Retinal pigment epithelial cell (primary cell): ENCODE results near the gene TMEM63A.

ENCODE experiments used
- DNase-seq: peaks from one replicate; pipeline ENCODE4 v3.0.0-alpha.2; 2010; ENCODE audit warnings: low read depth
- H3K4me3 ChIP-seq: 2 replicates; pipeline ENCODE4 v1.5.1; 2011; ENCODE audit warnings: mild to moderate bottlenecking, low read length, control low read depth, moderate library complexity
- CTCF ChIP-seq: conservative IDR thresholded peaks from 2 replicates; pipeline ENCODE4 v1.5.1; 2011; ENCODE audit warnings: low read depth, low read length, control low read depth, inconsistent platforms

The TMEM63A gene

GRCh38 chr1:225865514-225865913 lies 16.7 kb downstream of the TMEM63A start:
- no peak overlapping the region for H3K4me3 ChIP-seq
- no peak for TF ChIP-seq CTCF
- DNase-seq = no peak

GRCh38 chr1:225863167-225863566 lies 19.0 kb downstream of the TMEM63A start:
- no peak overlapping the region for H3K4me3 ChIP-seq
- TF ChIP-seq CTCF = no peak
- DNase-seq = no peak

GRCh38 chr1:225862581-225862950 lies 19.6 kb downstream of the TMEM63A start:
- H3K4me3 ChIP-seq = no peak overlapping the region
- no peak for DNase-seq
- TF ChIP-seq CTCF = no peak

GRCh38 chr1:225861834-225862580 lies 20.2 kb downstream of the TMEM63A start:
- no peak for DNase-seq
- no peak overlapping the region for H3K4me3 ChIP-seq
- no peak for TF ChIP-seq CTCF

GRCh38 chr1:225860876-225861441 lies 21.2 kb downstream of the TMEM63A start:
- H3K4me3 ChIP-seq = no peak overlapping the region
- no peak for DNase-seq
- no peak for TF ChIP-seq CTCF

- no peak for DNase-seq
- no peak overlapping the region for H3K4me3 ChIP-seq
- no peak for TF ChIP-seq CTCF
These were observed 22.1 kb downstream of the TMEM63A start for GRCh38 chr1:225860107-225860506.

GRCh38 chr1:225859151-225859550 lies 23.0 kb downstream of the TMEM63A start:
- no peak for DNase-seq
- no peak for TF ChIP-seq CTCF

More at GRCh38 chr1:225859151-225859550, 23.0 kb downstream of the TMEM63A start:
- no peak overlapping the region for H3K4me3 ChIP-seq
